Central memory CD8-positive, alpha-beta T cell (primary cell): ENCODE measurements around the gene INAFM1.
"Not testable (repeated sequence)": the region's sequence is repeated elsewhere in the genome, so short reads cannot be mapped to it uniquely, and the experiment has no call there.

Experiments
- ATAC-seq: fragments of 150-1000 bp; cut with Tn5 transposase; replicated peaks from 2 replicates; pipeline ENCODE4 v1.10.0; 2022; ENCODE audit warnings: mild to moderate bottlenecking, moderate FRiP score, moderate number of reproducible peaks; ENCODE audit not compliant: poor library complexity, severe bottlenecking; ENCODE audit errors: extremely low read depth
- DNase-seq, 2 donors: peaks; one replicate each; pipeline ENCODE4 v3.0.0; 2021; ENCODE audit warnings: low spot score in 2 of 2
- H3K27ac Mint-ChIP-seq: one replicate; pipeline ENCODE4 v1.8.0; 2022; ENCODE audit warnings: low read depth, mild to moderate bottlenecking, moderate library complexity, mixed read lengths
- H3K27me3 Mint-ChIP-seq: one replicate; pipeline ENCODE4 v1.8.0; 2022; ENCODE audit warnings: mixed read lengths
- H3K36me3 Mint-ChIP-seq: one replicate; pipeline ENCODE4 v1.8.0; 2022; ENCODE audit warnings: mild to moderate bottlenecking, moderate library complexity, mixed read lengths; ENCODE audit not compliant: insufficient read depth
- H3K4me1 Mint-ChIP-seq: one replicate; pipeline ENCODE4 v1.8.0; 2022; ENCODE audit warnings: mixed read lengths
- H3K4me3 Mint-ChIP-seq: one replicate; pipeline ENCODE4 v1.8.0; 2022; ENCODE audit warnings: mild to moderate bottlenecking, moderate library complexity, mixed read lengths
- H3K9me3 Mint-ChIP-seq: one replicate; pipeline ENCODE4 v1.8.0; 2022; ENCODE audit warnings: mixed read lengths

Gene INAFM1

DNA sequence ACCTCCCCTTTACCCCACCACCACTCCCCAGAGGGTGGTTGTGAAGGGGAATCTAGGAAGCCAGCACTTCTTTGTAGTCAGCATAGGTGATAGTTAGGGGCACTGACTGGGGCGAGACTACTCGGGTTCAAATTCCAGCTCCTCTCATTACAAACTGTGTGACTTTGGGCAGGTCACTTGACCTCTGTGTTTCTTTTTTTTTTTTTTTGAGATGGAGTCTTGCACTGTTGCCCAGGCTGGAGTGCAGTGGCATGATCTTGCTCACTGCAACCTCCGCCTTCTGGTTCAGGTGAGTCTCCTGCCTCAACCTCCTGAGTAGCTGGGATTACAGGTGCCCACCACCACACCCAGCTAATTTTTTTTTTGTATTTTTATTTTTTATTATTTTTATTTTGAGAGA lies 1.8 kb downstream of the INAFM1 start:
- DNase-seq, H3K27ac Mint-ChIP-seq, ATAC-seq, H3K27me3 Mint-ChIP-seq, H3K9me3 Mint-ChIP-seq: not testable (repeated sequence)
- peaks cover 36% of the 10 kb centered on the region for H3K4me1 Mint-ChIP-seq
- peaks cover 21% of the 10 kb centered on the region for H3K36me3 Mint-ChIP-seq
- H3K4me3 Mint-ChIP-seq = peak overlapping the region; percentile 79

DNA sequence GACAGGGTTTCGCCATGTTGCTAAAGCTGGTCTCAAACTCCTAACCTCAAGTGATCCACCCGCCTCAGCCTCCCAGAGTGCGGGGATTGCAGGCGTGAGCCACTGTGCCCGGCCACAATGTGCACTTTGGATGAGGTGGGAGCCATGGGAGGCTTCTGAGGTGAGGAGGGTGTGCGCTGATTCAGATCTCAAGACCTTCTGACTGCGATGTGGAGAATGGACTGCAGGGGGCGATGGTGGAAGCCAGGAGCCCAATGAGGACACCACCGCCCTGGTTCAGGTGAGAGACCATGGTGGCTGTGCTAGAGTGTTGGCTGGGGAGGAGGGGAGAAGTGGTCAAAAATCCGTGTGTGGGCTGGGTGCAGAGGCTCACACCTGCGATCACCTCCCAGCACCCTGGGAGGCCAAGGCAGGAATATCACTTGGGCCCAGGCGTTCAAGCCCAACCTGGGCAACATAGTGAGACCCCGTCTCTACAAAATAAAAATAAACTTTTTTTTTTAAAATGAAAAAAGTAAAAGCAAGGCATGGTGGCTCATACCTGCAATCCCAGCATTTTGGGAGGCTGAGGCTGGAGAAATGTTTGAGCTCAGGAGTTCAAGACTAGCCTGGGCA lies 5.6 kb downstream of the INAFM1 start:
- H3K36me3 Mint-ChIP-seq = peaks cover 6% of the 10 kb centered on the region
- no peaks in the 10 kb centered on the region for H3K27me3 Mint-ChIP-seq
- no peak for ATAC-seq
- no peak overlapping the region for H3K27ac Mint-ChIP-seq
- no peak overlapping the region for H3K4me3 Mint-ChIP-seq
- no peaks in the 10 kb centered on the region for H3K9me3 Mint-ChIP-seq
- DNase-seq = no peak
- peaks cover 14% of the 10 kb centered on the region for H3K4me1 Mint-ChIP-seq

DNA sequence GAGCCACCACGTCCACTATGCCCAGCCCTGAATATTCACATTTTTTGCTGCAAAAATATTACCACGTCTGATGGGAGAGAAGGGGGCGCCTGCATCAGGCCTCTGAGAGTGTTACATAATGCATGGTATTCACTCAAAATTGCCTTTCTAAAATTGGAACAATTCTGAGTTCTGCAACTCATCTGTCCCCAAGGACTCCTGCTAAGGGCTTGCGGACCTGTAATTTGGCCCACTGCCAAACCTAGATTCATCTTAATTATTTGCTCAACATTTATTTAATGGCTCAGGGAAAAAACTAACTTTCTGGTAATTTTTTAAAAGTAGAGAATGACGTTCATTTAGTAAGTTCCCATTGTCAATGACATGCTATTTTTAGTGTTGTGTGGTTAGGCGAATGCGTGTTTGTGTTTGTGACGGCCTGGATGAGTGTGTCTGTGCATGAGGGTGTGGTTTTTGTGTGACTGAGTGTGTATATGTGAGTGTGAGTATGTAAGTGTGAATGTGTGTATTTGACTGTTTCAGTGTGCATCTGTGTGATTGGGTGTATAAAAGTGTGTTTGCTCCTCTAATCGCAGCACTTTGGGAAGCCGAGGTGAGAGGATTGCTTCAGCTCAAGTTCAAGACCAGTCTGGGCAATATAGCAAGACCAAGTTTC lies 8.8 kb downstream of the INAFM1 start:
- Mint-ChIP-seq H3K27me3 (no peaks in the 10 kb centered on the region), H3K9me3 (no peaks in the 10 kb centered on the region), H3K4me3 (no peak overlapping the region)

DNA sequence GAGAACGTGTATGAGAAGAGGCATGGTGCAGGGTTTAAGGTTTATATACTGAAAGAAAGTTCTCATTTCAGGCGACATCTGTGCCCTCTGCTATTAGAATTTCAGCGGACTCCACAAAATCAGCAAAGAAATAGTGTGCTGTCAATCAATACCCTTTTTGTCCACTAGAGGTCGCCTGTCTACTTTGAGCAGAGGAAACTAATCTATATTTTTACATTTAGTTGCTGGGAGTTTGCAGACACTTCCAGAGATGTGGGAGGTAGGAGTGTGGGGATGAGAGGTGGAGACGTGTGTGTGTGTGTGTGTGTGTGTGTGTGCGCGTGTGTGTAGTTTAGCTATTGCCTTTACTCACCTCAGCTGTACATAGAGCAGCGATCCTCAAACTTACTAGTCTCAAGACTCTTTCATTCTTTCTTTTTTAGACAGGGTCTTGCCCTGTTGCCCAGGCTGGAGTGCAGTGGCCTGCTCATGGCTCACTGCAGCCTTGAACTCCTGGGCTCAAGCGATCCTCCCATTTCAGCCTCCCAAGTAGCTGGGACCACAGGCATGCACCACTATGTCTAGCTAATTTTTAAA lies 9.7 kb downstream of the INAFM1 start:
- ATAC-seq (no peak), DNase-seq (peak in 1 of 2 donors; percentile 30)
- Mint-ChIP-seq H3K9me3 (no peaks in the 10 kb centered on the region), H3K27me3 (no peaks in the 10 kb centered on the region), H3K36me3 (no peaks in the 10 kb centered on the region), H3K4me1 (peaks cover 5% of the 10 kb centered on the region), H3K27ac (no peak overlapping the region), H3K4me3 (no peak overlapping the region)

More for the DNA sequence above, 8.8 kb downstream of the INAFM1 start:
- no peak for DNase-seq
- H3K27ac Mint-ChIP-seq = no peak overlapping the region
- no peaks in the 10 kb centered on the region for H3K36me3 Mint-ChIP-seq
- ATAC-seq = no peak
- H3K4me1 Mint-ChIP-seq = peaks cover 2% of the 10 kb centered on the region

DNA sequence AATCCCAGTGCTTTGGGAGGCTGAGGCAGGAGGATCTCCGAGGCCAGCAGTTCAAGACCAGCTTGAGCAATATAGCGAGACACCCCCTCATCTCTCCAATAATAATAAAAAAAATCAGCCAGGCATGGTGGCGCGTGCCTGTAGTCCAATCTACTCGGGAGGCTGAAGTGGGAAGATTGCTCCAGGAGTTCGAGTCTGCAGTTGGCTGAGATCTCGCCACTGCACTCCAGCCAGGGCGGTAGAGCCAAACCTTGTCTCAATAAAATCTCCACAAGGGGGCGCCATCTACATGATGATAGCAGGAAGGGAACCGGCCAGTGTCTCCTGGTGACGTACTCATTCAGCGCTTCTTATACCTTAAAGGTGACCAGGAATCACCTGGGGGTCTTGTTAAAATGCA lies 21.4 kb downstream of the INAFM1 start:
- peak overlapping the region; percentile 10 for H3K27ac Mint-ChIP-seq

DNA sequence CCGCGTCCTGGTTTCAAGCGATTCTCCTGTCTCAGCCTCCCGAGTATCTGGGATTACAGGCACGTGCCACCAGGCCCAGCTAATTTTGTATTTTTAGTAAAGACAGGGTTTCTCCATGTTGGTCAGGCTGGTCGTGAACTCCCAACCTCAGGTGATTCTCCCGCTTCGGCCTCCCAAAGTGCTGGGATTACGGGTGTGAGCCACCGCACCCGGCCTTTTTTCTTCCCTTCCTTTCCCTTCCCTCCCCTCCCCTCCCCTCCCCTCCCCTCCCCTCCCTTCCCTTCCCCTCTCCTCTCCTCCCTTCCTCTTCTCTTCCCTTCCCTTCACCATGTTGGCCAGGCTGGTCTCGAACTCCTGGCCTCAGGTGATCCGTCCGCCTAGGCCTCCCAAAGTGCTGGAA lies 26.2 kb downstream of the INAFM1 start:
- H3K4me1 Mint-ChIP-seq = peaks cover 29% of the 10 kb centered on the region
- H3K27ac Mint-ChIP-seq, ATAC-seq, H3K4me3 Mint-ChIP-seq, DNase-seq, H3K9me3 Mint-ChIP-seq, H3K27me3 Mint-ChIP-seq, H3K36me3 Mint-ChIP-seq: not testable (repeated sequence)

More for the DNA sequence above, 21.4 kb downstream of the INAFM1 start:
- Mint-ChIP-seq H3K4me1 (peaks cover 21% of the 10 kb centered on the region), H3K9me3 (no peaks in the 10 kb centered on the region), H3K4me3 (no peak overlapping the region), H3K36me3 (peaks cover 1% of the 10 kb centered on the region), H3K27me3 (no peaks in the 10 kb centered on the region)
- ATAC-seq (peak; percentile 71), DNase-seq (peak; percentile 65 to 71)

DNA sequence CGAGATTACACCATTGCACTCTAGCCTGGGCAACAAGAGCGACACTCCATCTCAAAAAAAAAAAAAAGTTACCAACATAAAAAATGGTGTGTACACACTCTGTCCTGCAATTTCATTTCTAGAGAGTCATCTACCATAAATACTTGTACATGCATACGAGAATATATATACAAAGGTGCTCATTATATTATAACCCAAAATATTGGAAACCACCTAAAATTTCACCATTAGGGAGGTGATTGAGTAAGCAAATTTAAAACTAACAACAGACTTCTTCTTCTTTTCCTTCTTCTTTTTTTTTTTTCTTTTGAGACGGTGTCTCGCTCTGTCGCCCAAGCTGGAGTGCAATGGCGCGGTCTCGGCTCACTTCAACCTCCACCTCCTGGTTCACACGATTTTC lies 27.6 kb downstream of the INAFM1 start:
- no peaks in the 10 kb centered on the region for H3K36me3 Mint-ChIP-seq
- H3K27ac Mint-ChIP-seq = no peak overlapping the region
- peaks cover 9% of the 10 kb centered on the region for H3K27me3 Mint-ChIP-seq
- no peak overlapping the region for H3K4me3 Mint-ChIP-seq
- H3K4me1 Mint-ChIP-seq = peaks cover 17% of the 10 kb centered on the region
- ATAC-seq (no peak), DNase-seq (no peak)
- no peaks in the 10 kb centered on the region for H3K9me3 Mint-ChIP-seq

DNA sequence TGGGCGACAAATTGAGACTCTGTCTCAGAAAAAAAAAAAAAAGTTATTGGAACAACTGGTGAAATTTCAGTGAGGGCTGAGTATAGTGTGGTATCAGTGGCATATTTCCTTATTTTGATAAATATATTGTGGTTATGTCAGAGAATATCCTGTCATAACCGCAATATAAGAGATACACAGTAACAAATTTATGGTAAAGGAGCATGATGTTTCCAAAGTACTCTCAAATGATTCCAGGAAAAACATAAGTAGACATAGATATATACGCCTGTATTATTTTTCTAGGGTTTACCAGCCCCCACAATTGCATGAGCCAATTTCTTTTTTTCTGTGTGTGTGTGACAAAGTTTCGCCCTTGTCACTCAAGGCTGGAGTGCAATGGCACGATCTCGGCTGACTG lies 29.3 kb downstream of the INAFM1 start:
- DNase-seq (no peak), ATAC-seq (no peak)
- H3K4me3 Mint-ChIP-seq = no peak overlapping the region
- no peaks in the 10 kb centered on the region for H3K36me3 Mint-ChIP-seq
- peaks cover 13% of the 10 kb centered on the region for H3K27me3 Mint-ChIP-seq
- peaks cover 17% of the 10 kb centered on the region for H3K4me1 Mint-ChIP-seq
- H3K27ac Mint-ChIP-seq = no peak overlapping the region
- H3K9me3 Mint-ChIP-seq = no peaks in the 10 kb centered on the region

DNA sequence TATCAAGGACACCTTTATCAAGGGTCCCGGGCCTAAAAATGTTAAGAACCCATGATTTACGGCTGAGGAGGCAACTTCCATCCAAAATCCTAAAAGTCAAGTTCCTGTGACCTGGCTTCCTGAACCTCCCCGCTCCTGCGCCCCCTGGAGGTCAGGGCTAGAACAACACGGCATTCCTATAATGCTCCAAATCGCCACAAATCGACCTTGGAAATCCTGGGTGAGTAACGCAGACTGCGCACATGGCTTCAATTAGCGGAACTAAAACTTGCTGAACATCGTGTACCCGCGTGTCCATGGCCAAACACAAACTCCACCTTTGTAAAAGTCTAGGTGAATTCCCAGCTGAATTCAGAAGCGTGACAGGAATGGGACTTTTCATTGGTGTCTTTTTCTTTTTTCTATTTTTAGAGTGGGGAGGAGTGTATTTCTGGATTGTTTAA lies 30.6 kb downstream of the INAFM1 start:
- Mint-ChIP-seq H3K36me3 (no peaks in the 10 kb centered on the region), H3K9me3 (no peaks in the 10 kb centered on the region), H3K4me1 (peaks cover 14% of the 10 kb centered on the region), H3K27ac (no peak overlapping the region), H3K27me3 (peaks cover 27% of the 10 kb centered on the region), H3K4me3 (no peak overlapping the region)
- DNase-seq = peak; percentile 13 to 35
- no peak for ATAC-seq

DNA sequence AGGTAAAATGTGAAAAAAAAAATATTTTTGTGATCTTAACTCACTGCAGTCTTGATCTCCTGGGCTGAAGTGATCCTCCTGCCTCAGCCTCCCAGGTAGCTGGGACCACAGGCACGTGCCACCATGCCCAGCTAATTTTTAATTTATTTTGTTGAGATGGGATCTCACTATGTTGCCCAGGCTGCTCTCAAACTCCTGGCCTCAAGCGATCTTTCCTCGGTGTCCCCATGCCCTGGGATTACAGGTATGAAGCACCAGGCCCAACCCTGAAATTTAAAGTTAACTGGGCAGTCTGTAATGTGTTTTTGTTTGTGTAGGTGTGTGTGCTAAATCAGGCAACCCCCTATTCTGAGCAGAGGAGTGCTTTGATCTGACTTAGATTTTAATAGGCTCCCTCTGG lies 31.6 kb downstream of the INAFM1 start:
- DNase-seq = no peak
- Mint-ChIP-seq H3K9me3 (no peaks in the 10 kb centered on the region), H3K27me3 (peaks cover 37% of the 10 kb centered on the region), H3K4me3 (no peak overlapping the region), H3K4me1 (peaks cover 9% of the 10 kb centered on the region), H3K36me3 (no peaks in the 10 kb centered on the region), H3K27ac (no peak overlapping the region)
- no peak for ATAC-seq

DNA sequence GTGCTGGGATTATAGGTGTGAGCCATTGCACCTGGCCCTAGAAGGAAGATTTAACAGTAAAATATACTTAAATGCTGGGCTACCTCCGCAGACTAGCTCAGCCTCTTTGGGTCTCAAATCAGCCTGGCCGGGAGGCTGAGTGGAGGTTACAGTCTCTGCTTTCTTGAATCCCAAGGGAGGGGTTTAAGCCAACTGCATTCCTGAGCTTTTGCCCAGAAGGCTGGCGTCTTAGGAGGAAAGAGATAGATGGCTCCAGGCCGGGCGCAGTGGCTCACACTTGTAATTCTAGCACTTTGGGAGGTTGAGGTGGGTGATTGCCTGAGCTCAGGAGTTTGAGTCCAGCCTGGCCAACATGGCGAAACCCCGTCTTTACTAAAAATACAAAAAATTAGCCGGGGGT lies 34.4 kb downstream of the INAFM1 start:
- no peak overlapping the region for H3K27ac Mint-ChIP-seq
- H3K9me3 Mint-ChIP-seq = no peaks in the 10 kb centered on the region
- ATAC-seq (no peak), DNase-seq (no peak)
- peaks cover 39% of the 10 kb centered on the region for H3K27me3 Mint-ChIP-seq
- peaks cover 6% of the 10 kb centered on the region for H3K4me1 Mint-ChIP-seq
- no peak overlapping the region for H3K4me3 Mint-ChIP-seq
- H3K36me3 Mint-ChIP-seq = no peaks in the 10 kb centered on the region

DNA sequence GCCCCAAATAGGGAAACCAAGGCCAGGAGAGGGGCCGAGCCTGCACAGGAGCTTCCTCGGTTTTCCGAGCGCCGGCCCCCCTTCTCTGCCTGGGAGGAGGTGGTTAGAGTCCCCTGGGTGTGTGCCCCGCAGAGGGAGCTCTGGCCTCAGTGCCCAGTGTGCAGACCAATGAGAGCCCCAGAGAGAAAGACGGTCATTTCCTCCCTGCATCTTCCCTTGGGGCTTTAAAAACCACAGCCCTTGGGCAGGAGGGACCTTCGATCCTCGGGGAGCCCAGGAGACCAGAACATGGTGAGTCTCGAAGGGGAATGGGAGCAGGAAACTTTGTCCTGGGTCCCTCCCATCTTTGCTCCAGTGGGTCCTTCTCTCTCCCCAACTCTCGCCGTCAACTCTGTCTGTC lies 34.9 kb downstream of the INAFM1 start, which contains the start of gene C5AR1:
Gene C5AR1, plus strand, starts transcription at position 254 of the 400 bp plus-strand sequence. Its CDS starts 35 bp downstream, at position 289.
- ATAC-seq (no peak), DNase-seq (no peak)
- peaks cover 39% of the 10 kb centered on the region for H3K27me3 Mint-ChIP-seq
- H3K27ac Mint-ChIP-seq = no peak within 1 kb of the TSS
- no peak within 1 kb of the TSS for H3K4me3 Mint-ChIP-seq
- H3K36me3 Mint-ChIP-seq = no peaks in the 10 kb centered on the region
- H3K9me3 Mint-ChIP-seq = no peaks in the 10 kb centered on the region
- peaks cover 5% of the 10 kb centered on the region for H3K4me1 Mint-ChIP-seq

DNA sequence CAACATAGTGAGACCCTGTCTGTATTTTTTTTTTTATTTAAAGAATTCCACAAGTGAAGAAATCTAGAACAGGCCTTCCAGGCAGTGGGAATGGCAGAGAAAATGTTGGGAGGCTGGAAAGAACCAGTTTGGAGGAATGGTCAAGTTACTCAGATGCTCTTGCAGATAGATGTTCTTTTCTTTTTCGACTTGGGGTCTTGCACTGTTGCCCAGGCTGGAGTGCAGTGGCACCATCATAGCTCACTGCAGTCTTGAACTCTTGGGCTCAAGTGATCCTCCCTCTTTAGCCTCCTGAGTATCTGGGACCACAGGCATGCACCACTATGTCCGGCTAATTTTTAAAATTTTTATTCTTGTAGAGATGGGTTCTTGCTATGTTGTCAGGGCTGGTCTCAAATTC lies 35.6 kb downstream of the INAFM1 start:
- H3K4me3 Mint-ChIP-seq = no peak overlapping the region
- no peak overlapping the region for H3K27ac Mint-ChIP-seq
- no peak for DNase-seq
- no peaks in the 10 kb centered on the region for H3K9me3 Mint-ChIP-seq
- H3K27me3 Mint-ChIP-seq = peaks cover 38% of the 10 kb centered on the region
- no peak for ATAC-seq
- peaks cover 2% of the 10 kb centered on the region for H3K4me1 Mint-ChIP-seq
- no peaks in the 10 kb centered on the region for H3K36me3 Mint-ChIP-seq
